Esophagus (tissue), 2 donors: ENCODE measurements around the gene TRIM50. TPM values are rescaled to one million over a fixed set of nuclear protein-coding genes. Genes with fewer than 3 reads are reported as not detected.
"Not testable (repeated sequence)": the region's sequence is repeated elsewhere in the genome, so short reads cannot be mapped to it uniquely, and the experiment has no call there.

Source experiments
- H3K27ac ChIP-seq, 2 donors: one replicate each; pipeline ENCODE4 v1.5.1; 2013; ENCODE audit warnings: low read depth in 2 of 2, mild to moderate bottlenecking in 2 of 2, inconsistent platforms in 1 of 2, low read length in 1 of 2, moderate library complexity in 1 of 2
- H3K27me3 ChIP-seq, 2 donors: one replicate each; pipeline ENCODE4 v1.6.1; 2013; ENCODE audit warnings: low read length in 2 of 2, control low read depth in 1 of 2, mild to moderate bottlenecking in 1 of 2; ENCODE audit not compliant: insufficient read depth in 2 of 2, control insufficient read depth in 1 of 2
- H3K36me3 ChIP-seq, 2 donors: one replicate each; pipeline ENCODE4 v1.6.1; 2013; ENCODE audit warnings: low read length in 1 of 2; ENCODE audit not compliant: control insufficient read depth in 2 of 2, insufficient read depth in 2 of 2
- H3K4me1 ChIP-seq, 2 donors: one replicate each; pipeline ENCODE4 v1.6.1; 2013; ENCODE audit warnings: low read length in 1 of 2; ENCODE audit not compliant: control insufficient read depth in 2 of 2, insufficient read depth in 2 of 2
- H3K4me3 ChIP-seq, 2 donors: one replicate each; pipeline ENCODE4 v1.5.1; 2013; ENCODE audit warnings: low read length in 2 of 2, mild to moderate bottlenecking in 2 of 2, low read depth in 1 of 2, moderate library complexity in 1 of 2
- H3K9me3 ChIP-seq, 2 donors: one replicate each; pipeline ENCODE4 v1.6.1; 2013; ENCODE audit warnings: mild to moderate bottlenecking in 2 of 2, low read depth in 1 of 2, low read length in 1 of 2, moderate library complexity in 1 of 2; ENCODE audit not compliant: control insufficient read depth in 2 of 2, insufficient read depth in 1 of 2
- WGBS, 2 donors: extraction: QIAGEN DNeasy Blood & Tissue Kit; methylation state at CpG; one replicate each; pipeline ENCODE4 v1.1.7; 2013; 5-methylcytosine and 5-hydroxymethylcytosine counted together
- polyA plus RNA-seq, 2 donors: library from polyadenylated mRNA; stranded (reverse); fragments of 200-250 nt; gene quantifications; one replicate each; pipeline ENCODE4 v1.2.3, GENCODE V29; 2013
- donor health status: healthy with polysubstance abuse.
- donor health status: Bipolar disorder and iron deficiency.

Gene TRIM50
- polyA plus RNA-seq, 2 donors, result 0.02 TPM; not detected in 1

DNA sequence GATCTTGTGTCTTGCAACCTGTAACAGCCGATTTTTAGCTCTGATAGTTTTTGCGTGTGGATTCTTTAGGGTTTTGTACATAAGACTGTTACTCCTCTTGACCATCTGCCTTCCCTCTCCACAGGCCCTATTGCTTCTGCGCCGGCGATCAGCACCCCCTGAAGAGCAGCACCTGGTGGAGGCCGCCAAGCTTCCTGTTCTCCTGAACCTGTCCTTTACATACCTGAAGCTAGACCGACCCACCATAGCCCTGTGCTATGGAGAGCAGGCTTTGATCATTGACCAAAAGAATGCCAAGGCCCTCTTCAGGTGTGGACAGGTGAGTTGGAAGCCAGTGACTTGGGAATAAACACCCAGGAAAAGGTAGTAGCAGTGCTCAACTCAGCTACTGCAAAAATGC lies 12.6 kb upstream of the TRIM50 start:
- no peaks in the 10 kb centered on the region for H3K27me3 ChIP-seq
- H3K9me3 ChIP-seq, result no peaks in the 10 kb centered on the region
- H3K27ac ChIP-seq, result no peak overlapping the region
- H3K36me3 ChIP-seq, result no peaks in the 10 kb centered on the region
- H3K4me3 ChIP-seq, result no peak overlapping the region
- H3K4me1 ChIP-seq, result no peaks in the 10 kb centered on the region
- WGBS, 2 donors, result 81 to 83% methylated on average over 7 of the region's 7 CpGs

DNA sequence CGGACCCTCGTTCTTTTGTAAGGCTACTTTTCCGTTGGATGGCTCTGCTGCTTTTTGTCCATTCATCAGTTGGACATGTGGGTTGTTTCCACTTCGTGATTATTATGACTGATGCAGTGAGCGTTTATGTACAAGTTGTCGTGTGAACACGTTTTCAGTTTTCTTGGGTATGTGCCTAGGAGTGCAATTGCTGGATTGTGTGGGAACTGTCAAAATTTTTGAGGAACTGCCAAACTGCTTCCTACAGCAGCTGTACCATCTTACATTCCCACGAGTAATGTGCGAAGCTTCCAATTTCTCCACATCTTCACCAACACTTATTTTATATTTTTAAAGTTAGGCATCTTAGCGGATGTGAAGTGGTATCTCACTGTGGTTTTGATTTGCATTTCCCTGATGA lies 10.4 kb upstream of the TRIM50 start:
- Histone ChIP-seq H3K4me3 (no peak overlapping the region), H3K9me3 (no peaks in the 10 kb centered on the region), H3K36me3 (no peaks in the 10 kb centered on the region), H3K27ac (no peak overlapping the region), H3K4me1 (no peaks in the 10 kb centered on the region), H3K27me3 (no peaks in the 10 kb centered on the region)
- 51 to 57% methylated on average over 10 of the region's 10 CpGs for WGBS, 2 donors

DNA sequence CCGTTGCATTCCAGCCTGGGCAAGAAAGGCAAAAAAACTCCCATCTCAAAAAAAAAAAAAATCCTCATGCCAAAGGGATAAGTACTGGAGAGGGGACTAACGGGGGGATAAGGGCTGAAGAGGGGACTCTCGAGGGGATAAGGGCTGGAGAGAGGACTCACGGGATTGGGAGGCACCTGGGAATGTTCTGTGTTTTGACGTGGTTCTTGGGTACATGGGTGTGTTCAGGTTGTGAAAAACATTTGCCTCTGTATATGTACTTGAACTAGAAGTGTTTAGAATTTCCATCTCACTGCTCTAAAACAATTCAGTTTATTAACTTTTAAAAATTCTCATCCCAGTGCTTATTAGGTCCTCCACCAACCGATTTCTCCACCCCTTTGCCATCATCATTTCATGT lies 4.6 kb upstream of the TRIM50 start:
- no peaks in the 10 kb centered on the region for H3K4me1 ChIP-seq
- no peak overlapping the region for H3K27ac ChIP-seq
- H3K27me3 ChIP-seq, result no peaks in the 10 kb centered on the region
- no peaks in the 10 kb centered on the region for H3K36me3 ChIP-seq
- 67 to 74% methylated on average over 6 of the region's 6 CpGs for WGBS, 2 donors
- no peaks in the 10 kb centered on the region for H3K9me3 ChIP-seq
- H3K4me3 ChIP-seq, result no peak overlapping the region

DNA sequence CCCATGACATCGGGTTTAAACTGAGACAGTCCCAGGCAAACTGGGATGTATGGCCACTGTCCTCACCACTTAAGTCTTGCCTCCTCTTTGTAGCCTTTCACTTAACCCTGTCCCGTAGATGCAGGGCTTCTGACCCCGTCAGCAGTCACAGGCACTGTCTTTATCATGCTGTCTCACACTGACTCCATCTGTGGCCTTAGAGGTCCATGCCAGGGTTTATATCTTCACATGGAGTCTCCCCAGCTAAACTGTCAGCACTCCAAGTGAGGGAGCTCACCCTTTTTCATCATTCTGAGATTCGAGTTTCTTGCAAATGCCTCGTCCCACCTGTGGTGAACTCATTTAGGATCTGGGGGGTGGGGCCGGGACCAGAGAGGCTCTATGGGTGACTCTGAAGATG lies 2.9 kb upstream of the TRIM50 start:
- no peak overlapping the region for H3K4me3 ChIP-seq
- no peaks in the 10 kb centered on the region for H3K4me1 ChIP-seq
- H3K27me3 ChIP-seq, result no peaks in the 10 kb centered on the region
- H3K9me3 ChIP-seq, result no peaks in the 10 kb centered on the region
- WGBS, 2 donors, result 62 to 67% methylated on average over 6 of the region's 6 CpGs
- H3K36me3 ChIP-seq, result no peaks in the 10 kb centered on the region
- H3K27ac ChIP-seq, result no peak overlapping the region

DNA sequence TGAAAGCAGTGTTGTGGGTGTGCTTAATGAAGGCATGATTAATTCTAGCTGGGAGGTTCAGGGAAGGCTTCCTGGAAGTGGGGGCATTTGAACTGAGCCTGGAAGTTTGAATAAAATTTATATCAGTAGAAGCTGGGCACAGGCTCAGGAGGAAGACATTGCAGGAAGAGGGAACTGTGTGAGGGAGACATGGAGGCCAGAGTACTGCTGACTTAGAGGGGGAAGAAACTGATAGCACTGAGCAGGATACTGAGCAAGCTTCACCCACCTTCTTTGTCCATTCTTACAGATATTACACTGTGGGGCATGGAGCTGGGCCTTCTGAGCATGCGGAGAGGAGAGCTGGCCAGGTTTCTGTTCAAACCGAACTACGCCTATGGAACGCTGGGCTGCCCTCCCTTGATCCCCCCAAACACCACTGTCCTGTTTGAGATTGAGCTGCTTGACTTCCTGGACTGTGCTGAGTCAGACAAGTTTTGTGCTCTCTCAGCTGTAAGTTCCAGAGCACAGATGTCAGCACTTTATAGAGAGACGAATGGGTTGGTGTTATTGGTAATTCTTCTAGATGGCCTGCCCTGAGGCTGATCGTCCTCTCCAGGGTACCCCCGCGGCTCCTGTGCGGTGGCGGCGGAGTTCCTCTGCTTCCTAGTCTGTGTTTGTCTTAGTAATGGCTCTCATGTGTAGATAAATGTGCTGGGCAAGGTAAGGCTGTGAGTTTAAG lies 2.1 kb upstream of the TRIM50 start:
- Histone ChIP-seq H3K9me3 (no peaks in the 10 kb centered on the region), H3K36me3 (no peaks in the 10 kb centered on the region), H3K4me3 (no peak overlapping the region), H3K27ac (no peak overlapping the region), H3K27me3 (no peaks in the 10 kb centered on the region), H3K4me1 (no peaks in the 10 kb centered on the region)
- 48 to 49% methylated on average over 11 of the region's 11 CpGs for WGBS, 2 donors

DNA sequence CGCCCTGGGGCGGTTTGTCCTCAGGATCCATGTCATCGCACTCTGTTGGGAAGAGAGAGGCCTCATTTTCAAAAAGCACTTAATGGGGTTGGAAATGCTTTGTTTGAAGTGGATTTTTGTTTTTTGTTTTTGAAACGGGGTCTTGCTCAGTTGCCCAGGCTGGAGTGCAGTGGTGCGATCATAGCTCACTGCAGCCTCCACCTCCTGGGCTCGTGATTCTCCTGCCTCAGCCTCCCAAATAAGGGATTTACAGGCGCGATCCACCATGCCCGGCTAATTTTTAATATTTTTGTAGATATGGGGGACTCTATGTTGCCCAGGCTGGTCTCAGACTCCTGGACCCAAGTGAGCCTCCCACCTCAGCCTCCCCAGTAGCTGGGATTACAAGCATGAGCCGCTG lies 814 bp upstream of the TRIM50 start:
- Histone ChIP-seq H3K27ac (no peak overlapping the region), H3K27me3 (no peaks in the 10 kb centered on the region), H3K36me3 (no peaks in the 10 kb centered on the region), H3K9me3 (no peaks in the 10 kb centered on the region), H3K4me3 (no peak overlapping the region), H3K4me1 (no peaks in the 10 kb centered on the region)
- WGBS, 2 donors, result 93 to 95% methylated on average over 10 of the region's 10 CpGs

DNA sequence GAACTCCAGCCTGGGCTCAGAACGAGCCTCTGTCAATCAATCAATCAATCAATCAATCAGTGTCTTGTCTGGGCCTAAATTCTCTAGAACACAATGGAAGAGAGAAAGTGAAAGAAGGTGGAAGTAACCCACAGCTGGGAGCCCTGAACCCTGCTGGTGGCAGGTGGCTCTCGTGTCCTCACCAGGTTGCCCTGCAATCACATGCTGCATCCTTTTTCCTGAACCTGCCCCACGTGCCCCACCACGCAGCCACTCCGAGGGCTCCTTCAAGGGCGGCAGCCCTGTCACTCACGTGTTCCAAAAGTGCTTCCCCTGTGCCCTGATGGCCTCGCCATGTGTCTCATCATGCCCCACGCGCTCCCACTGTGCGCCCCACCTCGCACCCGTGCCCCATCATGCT lies 433 bp downstream of the TRIM50 start:
- H3K36me3 ChIP-seq, H3K9me3 ChIP-seq, H3K27me3 ChIP-seq, H3K4me3 ChIP-seq, H3K4me1 ChIP-seq, H3K27ac ChIP-seq: not testable (repeated sequence)
- WGBS, 2 donors, result 83 to 88% methylated on average over 5 to 12 of the region's 13 CpGs

DNA sequence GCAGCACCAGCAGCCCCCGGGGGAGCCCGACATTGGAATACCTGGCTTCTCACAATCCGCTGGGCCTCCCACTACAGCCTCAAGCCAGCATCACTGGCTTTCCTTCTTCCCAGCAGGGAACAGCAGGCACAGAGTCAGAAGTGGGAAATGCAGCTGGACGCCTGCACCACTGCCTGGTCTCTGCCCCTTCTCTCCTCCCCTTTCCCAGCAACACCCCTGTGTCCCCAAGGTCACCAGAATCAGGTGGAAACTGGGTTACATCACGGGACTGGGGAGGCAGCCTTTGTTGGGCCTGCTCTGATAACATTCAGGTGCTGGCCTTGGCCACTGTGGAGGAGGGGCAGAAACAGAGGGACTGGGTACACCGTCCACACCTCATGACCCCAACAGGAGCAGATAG lies 2.5 kb downstream of the TRIM50 start:
- not testable (repeated sequence) for H3K36me3 ChIP-seq, H3K9me3 ChIP-seq, H3K4me3 ChIP-seq, H3K27me3 ChIP-seq, H3K4me1 ChIP-seq, H3K27ac ChIP-seq
- 78 to 83% methylated on average over 6 of the region's 6 CpGs for WGBS, 2 donors

DNA sequence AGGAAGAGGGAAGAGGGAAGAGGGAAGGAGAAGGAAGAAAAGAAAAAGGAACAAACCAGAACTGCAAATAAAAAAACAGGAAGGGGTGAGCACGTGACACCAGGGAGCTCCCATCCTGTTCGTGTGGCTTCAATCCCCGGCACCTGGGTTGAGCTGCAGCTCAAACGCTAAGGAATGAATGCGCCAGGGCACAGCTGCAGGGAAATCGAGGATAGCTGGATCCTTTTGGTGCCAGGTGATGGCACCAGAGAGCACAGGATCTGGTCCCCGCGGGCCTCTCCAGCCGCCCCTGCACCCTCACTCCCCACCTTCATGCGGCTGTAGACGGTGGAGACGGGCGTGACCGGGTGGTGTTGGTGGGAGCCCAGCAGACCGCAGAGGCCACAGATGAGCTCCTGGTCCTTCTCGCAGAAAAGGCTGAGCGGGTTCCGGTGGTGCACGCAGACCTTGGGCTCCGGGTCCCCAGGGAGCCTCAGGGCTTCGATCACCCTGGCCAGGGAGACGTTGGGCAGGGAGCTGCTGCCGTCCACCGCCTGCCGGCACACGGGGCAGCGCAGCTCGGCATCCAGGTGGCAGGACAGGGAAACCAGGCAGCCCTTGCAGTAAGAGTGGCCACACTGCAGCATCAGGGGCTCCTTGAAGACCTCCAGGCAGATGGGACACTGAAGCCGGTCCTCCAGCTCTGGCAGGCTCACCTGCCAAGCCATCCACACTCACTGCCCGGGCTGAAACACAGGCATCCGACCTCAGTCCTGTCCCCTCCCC lies 3.6 kb downstream of the TRIM50 start:
- H3K4me1 ChIP-seq, H3K36me3 ChIP-seq, H3K9me3 ChIP-seq, H3K27ac ChIP-seq, H3K4me3 ChIP-seq, H3K27me3 ChIP-seq: not testable (repeated sequence)
- 12 to 23% methylated on average over 20 to 31 of the region's 31 CpGs for WGBS, 2 donors
